ENCODE results near the gene TPCN2. TPM values are rescaled to one million over a fixed set of nuclear protein-coding genes. Genes with fewer than 3 reads are reported as not detected.

TPCN2 gene
- polyA plus RNA-seq, 3 donors from 2014 or later: 4.8 to 7.0 (median 5.0) TPM

DNA sequence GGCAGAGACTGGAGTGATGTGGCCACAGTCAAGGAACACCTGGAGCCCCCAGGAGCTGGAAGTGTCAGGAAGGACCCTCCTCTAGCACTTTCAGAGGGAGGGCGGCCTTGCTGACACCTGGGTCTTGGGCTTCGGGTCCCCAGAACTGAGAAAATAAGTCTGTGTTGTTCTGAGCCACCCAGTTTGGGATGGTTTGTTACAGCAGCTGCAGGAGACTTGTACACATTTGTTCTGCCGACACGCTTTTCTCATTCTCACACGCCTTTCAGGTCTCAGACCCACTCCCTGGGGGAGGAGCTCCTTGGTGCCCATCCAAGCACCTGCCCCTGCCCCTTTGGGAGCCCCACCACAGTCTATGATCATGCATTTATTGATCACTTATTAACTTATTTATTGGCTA is 59.8 kb downstream of the TPCN2 start:
- no peak overlapping the region for H3K4me3 Mint-ChIP-seq
- H3K4me1 Mint-ChIP-seq: no peaks in the 10 kb centered on the region
- no peak overlapping the region for H3K27ac Mint-ChIP-seq
- no peak for DNase-seq
- H3K27me3 Mint-ChIP-seq (ENCODE audit: low read depth in 3 of 3): peaks cover 0 to 4% (median 0%) of the 10 kb centered on the region in 3 donors
- H3K36me3 Mint-ChIP-seq: no peaks in the 10 kb centered on the region
- peaks cover 0 to 4% (median 0%) of the 10 kb centered on the region in 6 donors for H3K9me3 Mint-ChIP-seq

DNA sequence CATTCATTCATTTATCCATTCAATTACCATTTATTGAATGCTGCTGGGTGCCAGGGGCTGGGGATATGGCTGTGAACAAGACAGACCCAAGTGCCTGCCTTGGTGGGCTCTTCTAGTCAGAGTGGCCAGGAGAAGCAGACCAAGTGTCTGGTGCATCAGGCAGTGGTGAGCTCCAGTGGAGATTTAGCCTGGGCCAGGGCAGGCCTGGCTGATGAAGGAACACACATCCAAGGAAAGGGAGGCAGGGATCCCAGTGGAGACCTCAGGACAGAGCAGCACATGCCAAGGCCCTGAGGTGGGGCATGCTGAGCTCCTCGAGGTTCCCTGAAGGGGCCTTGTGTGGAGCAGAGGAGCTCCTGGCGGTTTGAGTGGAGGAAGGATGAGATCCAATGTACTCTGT is 60.4 kb downstream of the TPCN2 start:
- Mint-ChIP-seq H3K9me3 (peaks cover 0 to 4% (median 0%) of the 10 kb centered on the region in 6 donors), H3K36me3 (no peaks in the 10 kb centered on the region), H3K4me3 (no peak overlapping the region), H3K27me3 (ENCODE audit: low read depth in 3 of 3) (peaks cover 0 to 2% (median 0%) of the 10 kb centered on the region in 3 donors), H3K27ac (no peak overlapping the region), H3K4me1 (no peaks in the 10 kb centered on the region)
- no peak for DNase-seq

GRCh38 chr11:69110451-69110850 is 61.7 kb downstream of the TPCN2 start:
- Mint-ChIP-seq H3K4me1 (no peaks in the 10 kb centered on the region), H3K36me3 (no peaks in the 10 kb centered on the region), H3K4me3 (no peak overlapping the region), H3K27me3 (ENCODE audit: low read depth in 3 of 3) (no peaks in the 10 kb centered on the region), H3K27ac (no peak overlapping the region), H3K9me3 (peaks cover 0 to 4% (median 0%) of the 10 kb centered on the region in 6 donors)
- no peak for DNase-seq

DNA sequence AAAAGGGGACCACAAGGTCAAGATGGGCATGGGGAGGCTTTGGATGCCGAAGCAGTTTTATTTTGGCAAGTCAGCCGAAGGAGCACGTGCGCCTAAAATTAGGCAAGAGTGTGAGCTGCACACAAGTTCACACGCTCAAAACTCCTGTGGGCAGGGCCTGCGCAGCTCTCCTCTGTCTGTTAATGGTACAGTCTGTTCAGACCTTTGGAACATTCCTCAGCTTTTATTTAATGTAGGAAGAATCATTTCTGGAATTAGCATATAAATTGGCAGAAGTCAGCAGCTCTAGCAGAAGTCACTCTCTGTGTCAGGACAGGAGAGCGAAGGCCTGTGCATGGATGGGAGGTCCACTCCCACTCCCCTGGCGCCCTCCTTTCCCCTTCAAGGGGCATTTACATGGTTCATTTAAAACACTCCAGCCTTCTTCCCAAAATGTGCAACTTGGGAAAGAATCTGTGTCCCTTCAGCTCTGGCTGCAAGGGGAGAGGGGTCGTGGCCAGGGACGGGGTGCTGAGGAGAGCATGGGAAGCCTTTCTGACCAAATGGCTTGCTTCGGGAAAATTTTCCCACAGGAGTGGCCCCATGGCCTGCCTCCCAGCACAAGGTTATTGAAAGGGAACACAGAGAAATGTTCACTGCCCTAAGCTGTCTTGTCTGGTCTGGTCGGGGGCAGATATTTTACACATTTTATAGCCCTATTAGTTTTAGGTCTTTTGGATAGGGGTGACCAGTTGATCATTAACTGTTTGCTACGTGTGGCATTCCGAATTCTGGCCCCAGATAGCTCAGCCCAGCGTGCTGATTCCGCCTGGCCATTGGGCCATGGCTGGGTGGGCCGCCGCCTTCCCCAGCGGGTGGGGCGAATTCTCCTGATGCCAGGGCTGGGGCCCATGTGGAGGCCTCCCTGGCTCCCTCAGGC is 63.2 kb downstream of the TPCN2 start:
- Mint-ChIP-seq H3K36me3 (no peaks in the 10 kb centered on the region), H3K4me3 (no peak overlapping the region), H3K4me1 (no peaks in the 10 kb centered on the region), H3K27me3 (ENCODE audit: low read depth in 3 of 3) (no peaks in the 10 kb centered on the region), H3K9me3 (peaks cover 0 to 4% (median 0%) of the 10 kb centered on the region in 6 donors), H3K27ac (no peak overlapping the region)
- no peak for DNase-seq

- no peak overlapping the region for H3K27ac Mint-ChIP-seq
- H3K4me1 Mint-ChIP-seq: no peaks in the 10 kb centered on the region
- H3K36me3 Mint-ChIP-seq: no peaks in the 10 kb centered on the region
- no peak for DNase-seq
- H3K4me3 Mint-ChIP-seq: no peak overlapping the region
- H3K9me3 Mint-ChIP-seq: no peaks in the 10 kb centered on the region
- H3K27me3 Mint-ChIP-seq (ENCODE audit: low read depth in 3 of 3): peaks cover 0 to 3% (median 0%) of the 10 kb centered on the region in 3 donors
Measured at GRCh38 chr11:69113226-69113625, 64.5 kb downstream of the TPCN2 start.

DNA sequence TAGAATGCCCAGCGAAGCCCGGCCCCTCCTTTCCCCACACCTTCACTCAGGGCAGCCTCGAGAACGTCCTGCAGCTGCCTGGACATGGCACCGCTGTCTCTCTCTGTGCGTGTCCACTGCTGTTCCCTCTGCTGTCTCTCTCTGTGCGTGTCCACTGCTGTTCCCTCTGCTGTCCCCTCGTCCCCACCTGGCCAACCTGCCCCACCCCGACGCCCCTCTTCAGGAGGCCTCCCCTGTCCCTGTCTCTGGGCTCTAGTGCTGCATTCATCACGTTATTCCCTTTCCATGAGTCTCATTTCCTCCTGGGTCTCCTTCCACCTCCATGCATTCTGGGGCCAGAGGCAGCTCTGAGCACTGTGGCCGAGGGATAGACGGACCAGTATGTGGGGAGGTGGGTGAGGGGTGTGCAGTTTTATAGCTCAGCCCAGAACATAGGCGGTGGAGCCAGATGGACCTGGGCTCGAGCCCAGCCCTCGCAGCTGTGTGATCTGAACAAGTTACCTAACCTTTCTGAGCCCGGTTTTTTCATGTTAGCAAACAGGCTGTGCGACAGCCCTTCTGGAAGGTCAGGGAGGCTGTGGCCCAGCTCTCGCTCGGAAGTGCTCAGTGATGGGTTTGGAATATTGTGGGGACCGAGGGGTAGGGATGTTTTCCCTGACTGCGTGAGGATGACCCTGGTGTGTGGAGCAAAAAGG is 65.1 kb downstream of the TPCN2 start:
- Mint-ChIP-seq H3K27me3 (ENCODE audit: low read depth in 3 of 3) (peaks cover 0 to 3% (median 0%) of the 10 kb centered on the region in 3 donors), H3K27ac (no peak overlapping the region), H3K4me3 (no peak overlapping the region), H3K4me1 (no peaks in the 10 kb centered on the region), H3K9me3 (no peaks in the 10 kb centered on the region), H3K36me3 (no peaks in the 10 kb centered on the region)
- no peak for DNase-seq

- no peak for DNase-seq
- H3K36me3 Mint-ChIP-seq: no peaks in the 10 kb centered on the region
- H3K27ac Mint-ChIP-seq: no peak overlapping the region
- H3K27me3 Mint-ChIP-seq (ENCODE audit: low read depth in 3 of 3): peaks cover 0 to 3% (median 0%) of the 10 kb centered on the region in 3 donors
- H3K4me3 Mint-ChIP-seq: no peak overlapping the region
- no peaks in the 10 kb centered on the region for H3K4me1 Mint-ChIP-seq
- H3K9me3 Mint-ChIP-seq: no peaks in the 10 kb centered on the region
Measured at GRCh38 chr11:69114362-69114761, 65.6 kb downstream of the TPCN2 start.

DNA sequence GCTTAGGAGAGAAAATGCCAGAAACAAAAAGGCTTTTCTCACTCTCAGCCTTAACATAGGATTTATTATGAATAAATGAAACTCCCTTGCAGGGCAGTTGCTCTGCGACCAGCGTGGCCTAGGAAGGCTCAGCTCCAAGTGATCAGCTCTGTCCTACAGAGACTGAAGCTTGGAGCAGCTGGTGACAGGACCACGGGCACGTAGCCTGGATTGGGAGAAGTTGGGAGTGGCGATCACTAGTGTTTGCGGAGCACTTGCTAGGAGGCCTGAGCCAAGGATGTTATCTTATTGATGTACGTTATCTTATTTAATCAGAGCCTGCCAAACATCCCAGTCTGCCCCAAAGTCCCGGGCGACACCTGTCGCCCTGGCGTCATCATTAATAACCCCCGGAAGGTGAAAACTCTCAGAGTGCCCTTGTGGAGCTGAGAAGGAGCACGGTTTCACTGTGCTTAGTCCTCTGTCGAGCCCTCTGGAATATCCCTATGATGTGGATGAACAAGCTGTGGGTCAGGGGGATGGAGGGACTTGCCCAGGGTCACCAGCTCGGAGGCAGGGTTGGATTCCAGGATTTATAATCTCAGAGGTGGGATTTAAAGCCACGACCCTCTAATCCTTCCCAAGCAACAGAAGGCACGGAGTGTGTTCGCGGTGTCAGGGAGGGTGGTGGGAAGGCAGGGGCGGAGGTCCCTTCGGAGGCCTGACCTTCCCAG is 66.2 kb downstream of the TPCN2 start:
- Mint-ChIP-seq H3K27me3 (ENCODE audit: low read depth in 3 of 3) (peaks cover 0 to 3% (median 0%) of the 10 kb centered on the region in 3 donors), H3K27ac (no peak overlapping the region), H3K36me3 (no peaks in the 10 kb centered on the region), H3K4me1 (no peaks in the 10 kb centered on the region), H3K9me3 (no peaks in the 10 kb centered on the region), H3K4me3 (no peak overlapping the region)
- DNase-seq: no peak

DNA sequence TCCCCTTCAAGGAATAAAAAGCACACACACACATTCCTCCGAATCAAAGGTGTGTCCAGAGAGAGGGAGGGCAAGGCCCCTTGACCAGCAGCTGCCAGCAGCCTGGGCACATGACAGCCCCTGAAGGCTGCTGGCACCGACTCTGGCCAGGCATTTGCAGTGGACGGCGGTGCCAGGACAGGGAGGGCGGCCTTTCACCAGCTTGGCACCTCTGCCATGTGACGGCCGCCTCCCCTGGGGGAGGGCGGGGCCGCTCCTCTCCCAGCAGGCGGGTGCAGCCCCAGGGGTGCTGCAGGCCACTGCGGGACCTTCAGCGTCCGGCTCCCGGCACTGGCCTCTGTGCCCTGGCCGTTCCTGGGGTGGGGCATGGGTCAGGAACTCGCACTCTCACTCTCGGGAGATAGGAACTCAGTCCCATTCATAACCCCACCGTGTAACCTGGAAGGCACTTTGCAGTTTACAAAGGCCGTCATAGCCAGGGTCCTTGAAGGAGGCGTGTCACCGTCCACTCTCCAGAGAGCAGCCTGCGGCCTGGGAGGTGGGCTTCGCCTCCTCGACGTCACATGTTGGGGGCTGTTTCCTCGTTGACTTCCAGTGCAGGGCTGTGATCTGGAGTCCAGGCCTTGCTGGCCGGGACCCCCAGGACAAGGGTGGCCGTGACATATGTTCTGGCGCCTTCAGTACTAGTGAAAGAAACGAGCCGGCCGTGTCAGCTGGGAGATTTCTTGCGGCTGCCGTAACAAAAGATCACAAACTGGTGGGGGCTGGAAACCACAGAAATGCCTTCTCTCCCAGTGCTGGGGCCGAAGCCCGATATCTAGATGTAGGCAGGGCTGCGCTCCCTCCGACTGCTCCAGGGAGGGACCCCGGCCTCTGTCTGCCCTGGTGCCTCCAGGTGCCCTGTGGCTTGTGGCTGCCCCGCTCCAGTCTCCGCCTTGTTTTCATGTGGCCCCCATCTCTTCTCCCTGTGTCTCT is 67.1 kb downstream of the TPCN2 start:
- H3K36me3 Mint-ChIP-seq: no peaks in the 10 kb centered on the region
- no peaks in the 10 kb centered on the region for H3K9me3 Mint-ChIP-seq
- no peaks in the 10 kb centered on the region for H3K4me1 Mint-ChIP-seq
- H3K4me3 Mint-ChIP-seq: no peak overlapping the region
- no peak for DNase-seq
- no peak overlapping the region for H3K27ac Mint-ChIP-seq
- H3K27me3 Mint-ChIP-seq (ENCODE audit: low read depth in 3 of 3): peaks cover 0 to 3% (median 0%) of the 10 kb centered on the region in 3 donors

DNA sequence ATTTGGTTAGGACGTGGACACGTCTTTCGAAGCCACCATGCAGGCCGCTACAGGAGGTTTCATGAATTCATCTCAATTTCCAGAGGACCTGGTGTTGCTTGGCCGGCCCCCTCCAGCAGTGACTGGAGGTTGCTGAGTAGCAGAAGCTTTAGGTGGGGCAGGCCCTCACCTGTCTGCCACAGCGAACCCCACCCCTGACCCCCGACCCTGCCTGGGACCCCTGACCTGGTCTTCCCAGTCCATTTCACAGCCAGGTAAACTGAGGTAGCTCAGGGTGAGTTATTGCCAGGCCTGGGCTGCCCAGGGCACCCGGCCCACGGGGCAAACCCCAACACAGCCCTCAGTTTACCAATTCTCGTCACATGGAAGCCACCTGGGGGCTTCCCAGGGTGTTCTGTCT is 67.9 kb downstream of the TPCN2 start:
- no peak for DNase-seq
- Mint-ChIP-seq H3K36me3 (no peaks in the 10 kb centered on the region), H3K4me1 (no peaks in the 10 kb centered on the region), H3K27ac (no peak overlapping the region), H3K4me3 (no peak overlapping the region), H3K27me3 (ENCODE audit: low read depth in 3 of 3) (peaks cover 0 to 3% (median 0%) of the 10 kb centered on the region in 3 donors), H3K9me3 (no peaks in the 10 kb centered on the region)

- H3K27ac Mint-ChIP-seq: no peak overlapping the region
- no peak overlapping the region for H3K4me3 Mint-ChIP-seq
- no peaks in the 10 kb centered on the region for H3K36me3 Mint-ChIP-seq
- no peaks in the 10 kb centered on the region for H3K4me1 Mint-ChIP-seq
- DNase-seq: no peak
- no peaks in the 10 kb centered on the region for H3K9me3 Mint-ChIP-seq
- peaks cover 0 to 3% (median 0%) of the 10 kb centered on the region in 3 donors for H3K27me3 Mint-ChIP-seq (ENCODE audit: low read depth in 3 of 3)
Measured at GRCh38 chr11:69119190-69119589, 70.5 kb downstream of the TPCN2 start.

DNA sequence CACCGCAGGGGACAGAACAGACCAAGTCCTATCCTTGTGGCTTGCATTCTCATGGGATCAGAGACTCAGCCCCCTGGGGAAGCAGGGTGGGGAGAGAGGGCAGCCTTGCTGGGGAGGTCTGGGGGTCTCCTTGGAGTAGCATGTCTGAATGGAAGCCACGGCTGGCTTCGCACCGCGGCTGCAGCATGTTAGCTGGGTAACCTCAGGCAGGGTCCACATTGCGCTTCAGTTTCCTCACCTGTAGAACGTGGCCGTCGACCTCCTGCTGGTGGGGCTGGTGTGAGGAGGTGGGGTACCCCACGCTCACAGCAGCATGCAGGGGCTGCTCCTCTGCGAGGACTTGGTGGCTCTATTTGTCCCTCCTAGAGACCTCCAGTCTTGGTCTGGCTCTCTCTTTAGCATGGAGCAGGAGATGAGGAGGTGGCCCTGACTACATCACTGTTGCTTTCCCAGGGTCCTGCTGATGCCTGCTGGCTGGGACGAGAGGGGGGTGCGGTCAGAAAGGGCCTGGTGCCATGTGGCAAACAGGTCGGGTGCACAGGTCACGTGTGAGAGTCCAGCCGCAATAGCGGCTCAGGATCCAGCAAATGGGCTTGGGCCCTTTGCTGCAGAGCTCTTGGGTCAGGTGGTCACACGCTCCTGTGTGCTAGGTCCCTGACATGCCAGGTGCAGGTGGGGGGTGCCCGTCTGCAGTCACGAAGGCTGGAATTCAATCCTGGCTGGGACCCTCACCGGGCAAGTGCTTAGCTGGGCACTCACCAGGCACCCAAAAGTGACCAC is 71.6 kb downstream of the TPCN2 start:
- Mint-ChIP-seq H3K9me3 (no peaks in the 10 kb centered on the region), H3K27ac (no peak overlapping the region), H3K27me3 (ENCODE audit: low read depth in 3 of 3) (peaks cover 0 to 3% (median 0%) of the 10 kb centered on the region in 3 donors), H3K36me3 (no peaks in the 10 kb centered on the region), H3K4me1 (no peaks in the 10 kb centered on the region), H3K4me3 (no peak overlapping the region)
- no peak for DNase-seq

Data from immature natural killer cell (primary cell).